ENCODE measurements around the gene RBMS3. TPM values are rescaled to one million over a fixed set of nuclear protein-coding genes. Genes with fewer than 3 reads are reported as not detected.

RBMS3 gene
- total and polyA plus RNA-seq, 4 donors = 4.8 to 117 (median 29.4) TPM

- Histone ChIP-seq H3K4me1 (ENCODE audit: control insufficient read depth in 5 of 5, insufficient read depth in 5 of 5, low read length in 5 of 5) (peaks cover 0 to 10% (median 0%) of the 10 kb centered on the region in 5 donors), H3K9me3 (ENCODE audit: control insufficient read depth in 4 of 4, insufficient read depth in 3 of 4, low read length in 3 of 4) (no peaks in the 10 kb centered on the region), H3K27me3 (ENCODE audit: control insufficient read depth in 3 of 3, insufficient read depth in 3 of 3, low read length in 2 of 3) (no peaks in the 10 kb centered on the region), H3K4me3 (no peak overlapping the region), H3K9ac (ENCODE audit: insufficient read depth in 1 of 2, low read length in 2 of 2) (no peak overlapping the region), H3K36me3 (ENCODE audit: control insufficient read depth in 4 of 4, insufficient read depth in 4 of 4, low read length in 4 of 4) (no peaks in the 10 kb centered on the region), H3K27ac (ENCODE audit: low read depth in 1 of 2, low read length in 1 of 2) (no peak overlapping the region)
- ATAC-seq (ENCODE audit: insufficient read depth, low FRiP score) (no peak), DNase-seq (no peak)
- 68 to 86% methylated on average over 2 of the region's 2 CpGs for WGBS, 2 donors
- TF ChIP-seq, protein P1, sequence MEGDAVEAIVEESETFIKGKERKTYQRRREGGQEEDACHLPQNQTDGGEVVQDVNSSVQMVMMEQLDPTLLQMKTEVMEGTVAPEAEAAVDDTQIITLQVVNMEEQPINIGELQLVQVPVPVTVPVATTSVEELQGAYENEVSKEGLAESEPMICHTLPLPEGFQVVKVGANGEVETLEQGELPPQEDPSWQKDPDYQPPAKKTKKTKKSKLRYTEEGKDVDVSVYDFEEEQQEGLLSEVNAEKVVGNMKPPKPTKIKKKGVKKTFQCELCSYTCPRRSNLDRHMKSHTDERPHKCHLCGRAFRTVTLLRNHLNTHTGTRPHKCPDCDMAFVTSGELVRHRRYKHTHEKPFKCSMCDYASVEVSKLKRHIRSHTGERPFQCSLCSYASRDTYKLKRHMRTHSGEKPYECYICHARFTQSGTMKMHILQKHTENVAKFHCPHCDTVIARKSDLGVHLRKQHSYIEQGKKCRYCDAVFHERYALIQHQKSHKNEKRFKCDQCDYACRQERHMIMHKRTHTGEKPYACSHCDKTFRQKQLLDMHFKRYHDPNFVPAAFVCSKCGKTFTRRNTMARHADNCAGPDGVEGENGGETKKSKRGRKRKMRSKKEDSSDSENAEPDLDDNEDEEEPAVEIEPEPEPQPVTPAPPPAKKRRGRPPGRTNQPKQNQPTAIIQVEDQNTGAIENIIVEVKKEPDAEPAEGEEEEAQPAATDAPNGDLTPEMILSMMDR (IDR thresholded peaks at IDR 0.05; ENCODE audit: control extremely low read depth, extremely low read depth) = no peak
Observed at GRCh38 chr3:29628795-29629194, 347.9 kb downstream of the RBMS3 start.

GRCh38 chr3:29635888-29636287 lies 355.0 kb downstream of the RBMS3 start:
- H3K4me3 ChIP-seq = no peak overlapping the region
- WGBS, 2 donors = 45 to 46% methylated on average over 1 of the region's 1 CpG
- no peak for ATAC-seq (ENCODE audit: insufficient read depth, low FRiP score)
- H3K36me3 ChIP-seq (ENCODE audit: control insufficient read depth in 4 of 4, insufficient read depth in 4 of 4, low read length in 4 of 4) = peaks cover 0 to 4% (median 0%) of the 10 kb centered on the region in 4 donors
- H3K4me1 ChIP-seq (ENCODE audit: control insufficient read depth in 5 of 5, insufficient read depth in 5 of 5, low read length in 5 of 5) = peaks cover 0 to 26% (median 5%) of the 10 kb centered on the region in 5 donors
- TF ChIP-seq, protein P1 (IDR thresholded peaks at IDR 0.05; ENCODE audit: control extremely low read depth, extremely low read depth) = no peak
- no peak overlapping the region for H3K27ac ChIP-seq (ENCODE audit: low read depth in 1 of 2, low read length in 1 of 2)
- no peak overlapping the region for H3K9ac ChIP-seq (ENCODE audit: insufficient read depth in 1 of 2, low read length in 2 of 2)
- no peaks in the 10 kb centered on the region for H3K27me3 ChIP-seq (ENCODE audit: control insufficient read depth in 3 of 3, insufficient read depth in 3 of 3, low read length in 2 of 3)
- peaks cover 0 to 6% (median 0%) of the 10 kb centered on the region in 4 donors for H3K9me3 ChIP-seq (ENCODE audit: control insufficient read depth in 4 of 4, insufficient read depth in 3 of 4, low read length in 3 of 4)
- DNase-seq = peak in 2 of 3 donors; percentile 53 to 75

DNA sequence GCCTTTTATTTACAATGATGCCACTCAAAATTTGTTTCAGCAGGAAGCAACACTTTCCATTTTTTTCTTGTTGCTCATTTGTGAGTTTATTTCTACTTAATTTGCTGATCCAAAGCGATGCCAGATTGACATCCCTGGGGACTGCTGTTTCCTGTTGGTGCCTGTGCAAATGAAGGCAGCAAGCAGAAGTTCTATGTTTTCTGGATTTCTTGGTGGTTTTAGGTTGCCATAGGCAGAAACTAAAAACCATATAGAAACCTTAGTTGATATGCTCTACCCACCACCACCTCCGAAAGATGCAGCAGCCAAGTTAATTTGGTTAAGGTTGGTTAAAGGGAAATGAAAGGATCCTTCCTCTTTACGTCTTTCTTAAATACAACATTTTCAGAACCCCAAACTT lies 356.2 kb downstream of the RBMS3 start:
- ATAC-seq (ENCODE audit: insufficient read depth, low FRiP score) = no peak

More for the DNA sequence above, 356.2 kb downstream of the RBMS3 start:
- H3K36me3 ChIP-seq (ENCODE audit: control insufficient read depth in 4 of 4, insufficient read depth in 4 of 4, low read length in 4 of 4) = peaks cover 0 to 4% (median 0%) of the 10 kb centered on the region in 4 donors
- WGBS, 2 donors = 71 to 86% methylated on average over 3 of the region's 3 CpGs
- H3K9me3 ChIP-seq (ENCODE audit: control insufficient read depth in 4 of 4, insufficient read depth in 3 of 4, low read length in 3 of 4) = peaks cover 0 to 6% (median 0%) of the 10 kb centered on the region in 4 donors
- no peak overlapping the region for H3K9ac ChIP-seq (ENCODE audit: insufficient read depth in 1 of 2, low read length in 2 of 2)
- peak in 1 of 3 donors; percentile 54 for DNase-seq
- TF ChIP-seq, protein P1 (IDR thresholded peaks at IDR 0.05; ENCODE audit: control extremely low read depth, extremely low read depth) = no peak
- no peaks in the 10 kb centered on the region for H3K27me3 ChIP-seq (ENCODE audit: control insufficient read depth in 3 of 3, insufficient read depth in 3 of 3, low read length in 2 of 3)
- no peak overlapping the region for H3K4me3 ChIP-seq
- H3K27ac ChIP-seq (ENCODE audit: low read depth in 1 of 2, low read length in 1 of 2) = no peak overlapping the region
- peaks cover 0 to 28% (median 5%) of the 10 kb centered on the region in 5 donors for H3K4me1 ChIP-seq (ENCODE audit: control insufficient read depth in 5 of 5, insufficient read depth in 5 of 5, low read length in 5 of 5)

Measured in lung (tissue), 12 donors.